T-helper 17 cell (primary cell): Measurements from ENCODE around the gene TMEM131. TPM values are rescaled to one million over a fixed set of nuclear protein-coding genes. Genes with fewer than 3 reads are reported as not detected.
A peak's percentile ranks its signal among the peaks of the same experiment; 100 is the strongest.

Experiments used
- ATAC-seq: fragments of 150-1000 bp; cut with Tn5 transposase; 2 replicates; pipeline ENCODE4 v1.10.0; 2021; ENCODE audit warnings: mild to moderate bottlenecking, moderate library complexity
- DNase-seq, 3 donors: peaks; one replicate each; pipeline versions ENCODE4 v3.0.0 to v3.0.0-alpha.2; 2020 to 2021
- H3K9me3 ChIP-seq: one replicate; pipeline ENCODE4 v1.7.0; 2013; ENCODE audit warnings: low read length, mild to moderate bottlenecking; ENCODE audit not compliant: control insufficient read depth, poor library complexity, severe bottlenecking
- H3K27ac Mint-ChIP-seq: one replicate; pipeline ENCODE4 v1.8.0; 2022; ENCODE audit warnings: mild to moderate bottlenecking, moderate library complexity, mixed read lengths
- H3K27me3 Mint-ChIP-seq: one replicate; pipeline ENCODE4 v1.8.0; 2022; ENCODE audit warnings: mixed read lengths
- H3K36me3 Mint-ChIP-seq: one replicate; pipeline ENCODE4 v1.8.0; 2022; ENCODE audit warnings: low read depth, mixed read lengths
- H3K4me1 Mint-ChIP-seq: one replicate; pipeline ENCODE4 v1.8.0; 2022; ENCODE audit warnings: mild to moderate bottlenecking, mixed read lengths
- H3K4me3 Mint-ChIP-seq: one replicate; pipeline ENCODE4 v1.8.0; 2022; ENCODE audit warnings: mild to moderate bottlenecking, moderate library complexity, mixed read lengths
- total RNA-seq, 4 donors: library from RNA in 2 of 4; stranded (reverse) in 2 of 4; gene quantifications; one replicate each; pipeline ENCODE4 v1.2.3 and lab custom pipeline; 2022 to 2026

The TMEM131 gene
- total RNA-seq, 2 donors from 2014 or later = 41.0 to 43.2 TPM

DNA sequence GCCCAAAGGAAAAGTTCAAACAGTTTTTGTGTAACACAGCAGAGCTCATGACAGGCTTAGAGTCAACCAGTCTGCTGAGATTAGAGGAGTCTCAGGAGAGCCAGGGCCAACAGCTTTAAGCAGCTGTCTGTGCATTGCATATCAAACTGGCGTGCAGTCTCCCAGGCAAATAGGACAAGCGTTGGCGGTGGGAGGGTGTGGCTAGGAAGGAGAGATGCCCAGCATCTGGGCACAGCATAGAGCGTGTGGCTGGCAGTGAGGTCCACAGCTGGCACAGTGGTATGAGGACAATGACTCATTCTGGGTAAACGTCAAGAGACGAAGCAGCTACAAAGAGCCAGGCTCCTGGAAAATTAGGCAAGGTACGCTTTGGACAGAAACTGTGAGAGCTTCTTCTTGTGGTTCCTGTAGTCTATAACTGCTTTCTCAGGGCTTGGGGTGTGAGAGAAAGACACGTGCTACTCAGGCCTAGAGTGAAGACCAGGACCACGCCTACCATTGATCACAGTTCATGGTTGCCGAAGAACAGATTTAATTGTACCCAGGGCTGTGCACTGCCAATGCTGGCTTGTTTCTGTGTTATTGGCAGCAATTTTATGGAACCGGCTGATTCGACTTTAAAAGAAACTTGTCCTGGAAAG, 267.5 kb downstream of the TMEM131 start:
- peak overlapping the region; percentile 96 for H3K27ac Mint-ChIP-seq
- H3K27me3 Mint-ChIP-seq = no peaks in the 10 kb centered on the region
- H3K36me3 Mint-ChIP-seq = peaks cover 13% of the 10 kb centered on the region
- no peaks in the 10 kb centered on the region for H3K9me3 ChIP-seq
- peaks cover 36% of the 10 kb centered on the region for H3K4me1 Mint-ChIP-seq
- peak; percentile 71 for ATAC-seq
- no peak for DNase-seq
- H3K4me3 Mint-ChIP-seq = peak overlapping the region; percentile 43

DNA sequence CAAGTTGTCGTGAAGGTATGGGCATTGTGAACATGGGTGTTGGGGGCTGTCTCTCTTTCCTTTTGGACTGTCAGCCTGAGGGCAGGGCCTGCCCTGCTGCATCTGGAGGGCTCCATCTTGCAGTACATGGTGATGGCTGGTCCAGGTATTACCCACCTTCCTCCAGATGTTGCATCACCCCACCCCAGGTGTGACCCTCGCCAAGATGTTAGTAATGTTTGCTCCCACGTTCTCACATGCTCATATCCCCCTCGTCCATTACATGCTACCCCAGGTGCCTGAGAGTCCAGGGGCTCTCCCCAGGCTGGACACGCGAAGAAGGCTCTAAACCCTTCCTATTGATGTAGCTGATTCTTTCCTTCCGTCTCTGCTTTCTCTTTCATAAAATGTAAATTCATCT, 268.5 kb downstream of the TMEM131 start:
- DNase-seq (no peak), ATAC-seq (no peak)
- no peaks in the 10 kb centered on the region for H3K27me3 Mint-ChIP-seq
- peak overlapping the region; percentile 43 for H3K4me3 Mint-ChIP-seq
- peaks cover 15% of the 10 kb centered on the region for H3K36me3 Mint-ChIP-seq
- peak overlapping the region; percentile 96 for H3K27ac Mint-ChIP-seq
- H3K9me3 ChIP-seq = no peaks in the 10 kb centered on the region
- H3K4me1 Mint-ChIP-seq = peaks cover 41% of the 10 kb centered on the region

GRCh38 chr2:97726261-97727064, 269.3 kb downstream of the TMEM131 start:
- no peak overlapping the region for H3K4me3 Mint-ChIP-seq
- no peak for DNase-seq
- H3K27ac Mint-ChIP-seq = peak overlapping the region; percentile 96
- H3K4me1 Mint-ChIP-seq = peaks cover 39% of the 10 kb centered on the region
- no peaks in the 10 kb centered on the region for H3K27me3 Mint-ChIP-seq
- no peak for ATAC-seq
- H3K36me3 Mint-ChIP-seq = peaks cover 15% of the 10 kb centered on the region
- no peaks in the 10 kb centered on the region for H3K9me3 ChIP-seq

GRCh38 chr2:97724946-97725688, 270.6 kb downstream of the TMEM131 start:
- DNase-seq (no peak), ATAC-seq (no peak)
- no peaks in the 10 kb centered on the region for H3K9me3 ChIP-seq
- H3K4me1 Mint-ChIP-seq = peaks cover 45% of the 10 kb centered on the region
- no peak overlapping the region for H3K4me3 Mint-ChIP-seq
- H3K27me3 Mint-ChIP-seq = no peaks in the 10 kb centered on the region
- H3K36me3 Mint-ChIP-seq = peaks cover 15% of the 10 kb centered on the region
- peak overlapping the region; percentile 61 for H3K27ac Mint-ChIP-seq

DNA sequence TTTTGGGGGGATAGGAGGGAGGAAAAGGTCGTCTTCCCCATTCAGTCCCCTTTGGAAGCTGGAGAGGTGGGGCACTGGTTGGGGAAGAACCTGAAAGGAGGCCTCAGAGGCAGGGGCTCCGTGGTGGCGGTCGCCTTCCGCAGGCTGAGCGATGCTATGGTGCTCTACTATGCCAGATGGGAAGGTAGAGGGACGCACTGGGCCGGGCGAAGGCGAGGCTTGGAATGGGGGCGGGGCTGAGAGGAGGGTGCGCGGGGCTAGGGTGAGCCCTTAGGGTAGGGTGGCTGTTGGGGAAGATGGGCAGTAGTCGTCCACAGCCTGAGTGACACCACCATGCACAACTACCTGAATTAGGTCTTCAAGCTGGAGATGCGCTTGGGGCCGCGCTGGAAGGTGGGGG, 271.2 kb downstream of the TMEM131 start:
- Mint-ChIP-seq H3K4me3 (no peak overlapping the region), H3K4me1 (peaks cover 51% of the 10 kb centered on the region), H3K27me3 (no peaks in the 10 kb centered on the region), H3K36me3 (peaks cover 15% of the 10 kb centered on the region), H3K27ac (peak overlapping the region; percentile 61)
- DNase-seq (no peak), ATAC-seq (no peak)
- no peaks in the 10 kb centered on the region for H3K9me3 ChIP-seq

- Mint-ChIP-seq H3K4me3 (no peak overlapping the region), H3K27ac (no peak overlapping the region), H3K27me3 (no peaks in the 10 kb centered on the region), H3K36me3 (peaks cover 15% of the 10 kb centered on the region), H3K4me1 (peaks cover 55% of the 10 kb centered on the region)
- no peaks in the 10 kb centered on the region for H3K9me3 ChIP-seq
- no peak for DNase-seq
- no peak for ATAC-seq
These were observed 271.7 kb downstream of the TMEM131 start for GRCh38 chr2:97724073-97724410.

DNA sequence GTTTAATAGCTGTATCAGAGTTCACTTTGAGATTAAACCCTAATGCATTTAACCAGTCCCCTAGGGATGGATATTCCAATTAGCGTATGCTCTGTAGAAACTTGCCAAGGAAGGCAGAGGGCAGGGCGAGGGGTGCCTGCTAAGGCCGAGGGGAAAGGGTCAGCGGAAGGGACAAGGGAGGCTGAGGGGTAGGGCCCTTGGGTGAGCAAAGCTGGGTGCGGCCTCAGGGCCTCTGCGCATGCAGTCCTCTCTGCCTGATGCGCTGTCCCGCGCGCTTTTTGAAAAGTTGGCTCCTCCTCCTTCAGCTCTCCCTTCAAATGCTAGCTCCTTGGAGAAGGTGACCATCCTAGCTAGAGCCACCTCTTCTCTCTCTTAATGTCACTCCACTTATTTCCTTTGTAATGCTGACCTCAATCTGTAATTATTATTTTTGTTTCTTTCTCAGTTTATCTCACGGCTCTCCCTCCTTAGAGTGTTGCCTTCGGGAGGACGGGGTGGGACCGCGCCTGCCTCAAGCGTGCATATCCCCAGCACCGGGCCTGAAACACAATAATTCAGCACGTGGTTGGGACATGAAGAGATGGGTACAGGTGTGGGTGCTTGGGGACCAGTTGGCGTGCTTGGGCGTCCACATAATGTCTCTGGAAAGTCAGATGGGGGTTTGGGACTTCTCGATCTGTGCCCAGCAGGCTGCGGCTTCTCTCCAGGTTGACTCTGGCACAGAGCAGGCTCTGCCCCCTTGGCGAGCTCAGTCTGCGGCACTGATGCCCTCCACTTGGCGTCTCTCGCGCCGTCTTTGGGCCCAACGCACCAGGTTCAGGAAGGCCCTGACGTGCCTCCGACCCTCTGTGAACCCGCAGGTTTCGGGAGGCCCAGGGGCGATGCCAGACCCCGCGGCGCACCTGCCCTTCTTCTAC, 272.3 kb downstream of the TMEM131 start:
- DNase-seq (no peak), ATAC-seq (no peak)
- Mint-ChIP-seq H3K36me3 (peaks cover 18% of the 10 kb centered on the region), H3K27me3 (no peaks in the 10 kb centered on the region), H3K4me3 (peak overlapping the region; percentile 68), H3K27ac (peak overlapping the region; percentile 72), H3K4me1 (peaks cover 61% of the 10 kb centered on the region)
- no peaks in the 10 kb centered on the region for H3K9me3 ChIP-seq

DNA sequence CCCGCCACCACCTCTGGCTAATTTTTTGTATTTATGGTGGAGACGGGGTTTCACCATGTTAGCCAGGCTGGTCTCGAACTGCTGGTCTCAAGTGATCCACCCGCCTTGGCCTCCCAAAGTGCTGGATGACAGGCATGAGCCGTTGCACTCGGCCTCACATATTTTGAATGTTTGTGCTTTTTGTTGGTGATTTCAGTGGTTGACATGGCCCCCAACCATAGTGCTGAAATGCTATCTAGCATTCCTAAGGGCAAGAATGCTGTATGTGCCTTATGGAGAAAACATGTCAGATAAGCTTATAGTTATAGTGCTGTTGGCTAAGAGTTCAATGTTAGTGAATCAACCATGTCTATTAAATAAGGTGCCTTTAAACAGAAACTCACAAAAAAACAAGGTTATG, 273.5 kb downstream of the TMEM131 start:
- Mint-ChIP-seq H3K4me1 (peaks cover 62% of the 10 kb centered on the region), H3K27me3 (no peaks in the 10 kb centered on the region), H3K36me3 (peaks cover 11% of the 10 kb centered on the region), H3K4me3 (peak overlapping the region; percentile 33), H3K27ac (peak overlapping the region; percentile 72)
- ATAC-seq (no peak), DNase-seq (no peak)
- H3K9me3 ChIP-seq = no peaks in the 10 kb centered on the region

DNA sequence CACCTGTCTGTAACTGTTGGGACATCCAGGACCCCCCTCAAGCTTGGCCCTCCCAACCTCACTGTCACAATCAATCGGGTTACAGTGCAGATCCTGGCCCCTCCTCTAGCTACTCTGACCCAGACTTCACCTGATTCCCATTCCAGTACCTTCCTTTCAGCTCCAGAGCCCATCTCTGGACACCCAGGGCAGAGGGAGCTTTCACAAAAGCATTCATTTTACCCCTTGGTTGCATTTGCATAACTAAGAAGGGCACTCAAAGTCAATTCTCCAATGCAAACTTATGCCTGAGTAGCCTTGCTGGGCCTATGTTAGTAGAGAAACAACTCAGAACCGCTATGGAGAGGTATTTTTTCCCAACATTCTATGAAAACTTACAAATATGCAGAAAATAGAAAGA, 275.0 kb downstream of the TMEM131 start:
- Mint-ChIP-seq H3K4me3 (peak overlapping the region; percentile 80), H3K27me3 (no peaks in the 10 kb centered on the region), H3K4me1 (peaks cover 70% of the 10 kb centered on the region), H3K36me3 (peaks cover 18% of the 10 kb centered on the region), H3K27ac (peak overlapping the region; percentile 100)
- DNase-seq (no peak), ATAC-seq (no peak)
- H3K9me3 ChIP-seq = no peaks in the 10 kb centered on the region

DNA sequence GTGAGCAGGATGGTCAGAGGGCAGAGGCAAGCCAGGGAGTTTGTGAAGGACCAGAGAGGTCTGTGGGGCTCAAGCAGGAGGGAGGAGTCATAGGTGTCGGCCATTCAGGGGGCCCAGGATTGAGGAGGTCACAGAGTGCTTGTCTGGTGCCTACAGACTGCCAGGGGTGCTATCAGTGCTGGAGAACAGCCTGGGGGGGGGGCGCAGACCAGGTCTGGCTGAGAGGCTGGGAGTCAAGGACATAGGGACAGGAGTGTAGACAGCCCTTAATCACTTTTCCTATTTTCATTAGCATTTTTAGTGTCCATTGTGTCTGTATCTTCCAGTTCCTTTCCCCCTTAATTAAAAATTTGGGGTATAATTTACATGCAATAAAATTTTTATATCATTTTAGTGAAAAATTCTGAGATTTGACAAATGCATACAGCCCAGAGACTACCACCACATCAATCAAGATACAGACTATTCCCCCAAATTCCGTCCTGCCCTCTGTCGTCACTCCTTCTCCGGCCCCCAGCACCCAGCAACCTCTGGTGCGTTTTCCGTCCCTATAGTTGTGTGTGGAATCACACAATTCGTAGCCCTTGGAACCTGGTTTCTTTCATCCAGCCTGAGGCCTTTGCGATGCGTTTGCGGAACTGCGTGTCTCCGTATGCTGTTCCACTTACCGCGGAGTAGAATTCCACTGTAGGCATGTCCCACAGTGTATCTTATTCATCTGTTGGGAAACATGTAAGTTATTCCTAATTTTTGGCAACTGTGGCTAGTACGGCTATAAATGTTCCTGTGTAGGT, 276.2 kb downstream of the TMEM131 start:
- Mint-ChIP-seq H3K36me3 (peaks cover 19% of the 10 kb centered on the region), H3K4me1 (peaks cover 73% of the 10 kb centered on the region)
- no peak for DNase-seq

GRCh38 chr2:97718942-97719341, 276.8 kb downstream of the TMEM131 start:
- no peak for DNase-seq
- peak; percentile 43 for ATAC-seq
- no peaks in the 10 kb centered on the region for H3K9me3 ChIP-seq
- Mint-ChIP-seq H3K27me3 (no peaks in the 10 kb centered on the region), H3K27ac (peak overlapping the region; percentile 100), H3K4me1 (peaks cover 79% of the 10 kb centered on the region), H3K36me3 (peaks cover 22% of the 10 kb centered on the region), H3K4me3 (peak overlapping the region; percentile 97)

More for the DNA sequence above, 276.2 kb downstream of the TMEM131 start:
- Mint-ChIP-seq H3K4me3 (peak overlapping the region; percentile 97), H3K27me3 (no peaks in the 10 kb centered on the region), H3K27ac (peak overlapping the region; percentile 100)
- H3K9me3 ChIP-seq = no peaks in the 10 kb centered on the region
- ATAC-seq = no peak
